Neuron (in vitro differentiated cells): Measurements from ENCODE around the gene DLST.

Source experiments
- H2AFZ ChIP-seq: one replicate; pipeline ENCODE4 v1.6.1; 2013; ENCODE audit warnings: low read depth, mild to moderate bottlenecking, inconsistent platforms, low read length, moderate library complexity
- H3K27me3 ChIP-seq: one replicate; pipeline ENCODE4 v1.6.1; 2013; ENCODE audit warnings: low read length; ENCODE audit not compliant: insufficient read depth
- H3K36me3 ChIP-seq: one replicate; pipeline ENCODE4 v1.6.1; 2013; ENCODE audit warnings: low read length; ENCODE audit not compliant: insufficient read depth
- H3K4me1 ChIP-seq: one replicate; pipeline ENCODE4 v1.6.1; 2013; ENCODE audit warnings: low read length; ENCODE audit not compliant: insufficient read depth
- H3K4me3 ChIP-seq: 2 replicates; pipeline ENCODE4 v1.5.1; 2013; ENCODE audit warnings: mild to moderate bottlenecking, low read length, moderate library complexity
- H3K9me3 ChIP-seq: one replicate; pipeline ENCODE4 v1.6.1; 2013; ENCODE audit warnings: low read length

The DLST gene

GRCh38 chr14:74947353-74948227 lies 65.9 kb downstream of the DLST start:
- no peak overlapping the region for H2AFZ ChIP-seq
- no peak overlapping the region for H3K4me3 ChIP-seq
- H3K27me3 ChIP-seq, result no peaks in the 10 kb centered on the region
- peaks cover 9% of the 10 kb centered on the region for H3K4me1 ChIP-seq
- H3K9me3 ChIP-seq, result no peaks in the 10 kb centered on the region
- no peaks in the 10 kb centered on the region for H3K36me3 ChIP-seq

DNA sequence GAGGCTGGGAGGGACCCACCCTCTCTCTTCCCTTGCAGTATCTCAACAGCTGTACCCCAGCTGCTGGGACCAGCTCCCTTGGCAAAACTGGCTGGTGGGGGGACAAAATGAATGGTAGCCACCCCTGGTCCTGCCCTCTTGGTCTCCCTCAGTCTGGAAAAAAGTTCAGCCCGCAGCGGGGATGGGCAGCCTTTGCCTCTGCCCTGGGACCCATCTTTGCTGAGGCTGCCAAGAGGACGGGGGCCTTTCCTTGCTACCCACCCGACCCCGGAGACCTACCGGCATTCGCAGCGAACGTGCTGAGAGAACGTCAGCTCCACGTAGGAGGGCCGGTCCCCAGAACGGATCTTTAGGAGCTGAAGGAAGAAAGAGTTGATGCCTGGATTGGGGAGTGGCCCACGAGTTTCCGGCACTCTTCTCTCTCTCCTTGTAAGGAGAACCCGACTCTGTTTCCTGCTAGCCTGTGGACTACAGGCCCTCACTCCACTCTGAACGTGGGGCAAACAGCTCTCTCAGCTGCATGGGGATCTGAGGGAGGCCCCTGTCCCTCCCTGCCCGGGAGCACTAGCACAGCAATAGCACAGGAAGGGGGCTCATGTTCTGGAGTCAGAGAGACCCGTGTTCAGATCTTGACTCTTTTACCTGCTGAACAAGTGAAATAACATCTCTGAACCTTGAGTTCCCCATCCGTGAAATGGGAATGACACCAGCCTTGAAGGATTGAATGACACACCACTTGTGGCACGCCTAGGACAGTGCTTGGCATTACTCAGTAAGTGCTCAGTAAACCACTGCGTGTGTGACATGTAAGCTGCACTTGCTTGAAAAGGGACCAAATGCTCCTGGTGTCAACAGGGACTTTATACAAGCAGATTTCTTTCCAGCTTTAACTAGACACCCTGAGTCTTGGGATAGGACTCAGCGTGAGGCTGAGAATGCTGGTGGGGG lies 66.8 kb downstream of the DLST start:
- Histone ChIP-seq H3K9me3 (no peaks in the 10 kb centered on the region), H3K36me3 (no peaks in the 10 kb centered on the region), H3K27me3 (no peaks in the 10 kb centered on the region), H3K4me1 (peaks cover 9% of the 10 kb centered on the region), H2AFZ (no peak overlapping the region), H3K4me3 (no peak overlapping the region)

DNA sequence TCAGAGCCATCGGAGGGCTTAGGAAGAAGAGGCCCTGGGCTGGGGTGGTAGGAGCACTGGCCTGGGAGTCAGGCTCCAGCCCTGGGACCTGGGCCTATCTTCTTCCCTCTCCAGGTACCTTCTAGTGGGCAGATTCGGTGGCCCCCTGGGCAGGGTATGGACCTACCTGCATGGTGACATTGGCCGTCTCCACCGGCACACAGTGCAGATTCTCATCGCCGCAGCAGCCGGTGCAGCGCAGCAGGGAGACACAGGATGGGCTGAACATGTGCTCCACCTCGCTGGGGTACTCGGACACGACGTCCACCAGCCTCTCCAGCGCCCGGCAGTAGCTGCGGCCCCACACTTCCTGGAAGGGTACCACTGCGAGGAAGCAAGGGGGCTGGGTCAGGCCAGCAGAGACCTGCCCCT lies 67.5 kb downstream of the DLST start:
- H3K9me3 ChIP-seq, result no peaks in the 10 kb centered on the region
- H3K4me1 ChIP-seq, result peaks cover 9% of the 10 kb centered on the region
- H3K36me3 ChIP-seq, result no peaks in the 10 kb centered on the region
- no peaks in the 10 kb centered on the region for H3K27me3 ChIP-seq
- H2AFZ ChIP-seq, result no peak overlapping the region
- no peak overlapping the region for H3K4me3 ChIP-seq

DNA sequence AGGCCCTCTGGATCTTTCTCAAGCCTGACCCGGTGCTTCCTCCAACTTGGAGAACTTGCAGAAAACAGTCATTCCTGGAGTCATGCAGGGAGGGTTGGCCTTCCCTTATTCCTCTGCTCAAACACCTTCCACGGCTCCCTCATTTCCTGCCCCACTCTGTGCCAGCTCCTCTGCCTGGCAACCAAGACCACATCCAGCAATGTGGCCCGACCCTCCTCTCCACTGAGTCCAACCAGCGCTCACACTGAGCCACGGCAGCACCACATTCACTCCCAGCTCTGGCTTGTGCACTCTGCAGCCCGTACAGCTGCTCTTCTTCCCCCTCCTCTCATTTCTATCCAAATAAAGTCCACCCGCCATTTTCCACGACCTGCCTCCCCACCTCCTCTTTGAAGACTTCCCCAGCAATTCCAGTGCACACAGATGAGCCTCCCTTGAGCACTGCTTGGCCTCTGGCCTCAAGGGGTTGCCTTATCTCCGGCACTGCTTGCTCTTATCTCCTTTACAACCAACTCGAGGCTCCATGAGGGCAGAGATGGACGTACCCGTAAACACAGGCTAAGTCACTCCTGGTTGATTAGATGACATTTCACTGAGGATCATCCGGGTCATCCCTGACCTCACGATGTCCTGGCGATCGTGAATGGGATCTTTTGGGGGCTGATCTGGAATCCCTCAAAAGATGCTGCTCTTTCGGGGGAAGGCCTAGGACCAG lies 68.3 kb downstream of the DLST start:
- Histone ChIP-seq H3K4me3 (no peak overlapping the region), H3K4me1 (peaks cover 14% of the 10 kb centered on the region), H3K36me3 (no peaks in the 10 kb centered on the region), H2AFZ (no peak overlapping the region), H3K9me3 (no peaks in the 10 kb centered on the region), H3K27me3 (no peaks in the 10 kb centered on the region)

- H3K9me3 ChIP-seq, result no peaks in the 10 kb centered on the region
- H3K27me3 ChIP-seq, result no peaks in the 10 kb centered on the region
- no peaks in the 10 kb centered on the region for H3K36me3 ChIP-seq
- no peak overlapping the region for H2AFZ ChIP-seq
- no peak overlapping the region for H3K4me3 ChIP-seq
- peaks cover 16% of the 10 kb centered on the region for H3K4me1 ChIP-seq
These were observed 69.2 kb downstream of the DLST start for GRCh38 chr14:74950795-74951442.

DNA sequence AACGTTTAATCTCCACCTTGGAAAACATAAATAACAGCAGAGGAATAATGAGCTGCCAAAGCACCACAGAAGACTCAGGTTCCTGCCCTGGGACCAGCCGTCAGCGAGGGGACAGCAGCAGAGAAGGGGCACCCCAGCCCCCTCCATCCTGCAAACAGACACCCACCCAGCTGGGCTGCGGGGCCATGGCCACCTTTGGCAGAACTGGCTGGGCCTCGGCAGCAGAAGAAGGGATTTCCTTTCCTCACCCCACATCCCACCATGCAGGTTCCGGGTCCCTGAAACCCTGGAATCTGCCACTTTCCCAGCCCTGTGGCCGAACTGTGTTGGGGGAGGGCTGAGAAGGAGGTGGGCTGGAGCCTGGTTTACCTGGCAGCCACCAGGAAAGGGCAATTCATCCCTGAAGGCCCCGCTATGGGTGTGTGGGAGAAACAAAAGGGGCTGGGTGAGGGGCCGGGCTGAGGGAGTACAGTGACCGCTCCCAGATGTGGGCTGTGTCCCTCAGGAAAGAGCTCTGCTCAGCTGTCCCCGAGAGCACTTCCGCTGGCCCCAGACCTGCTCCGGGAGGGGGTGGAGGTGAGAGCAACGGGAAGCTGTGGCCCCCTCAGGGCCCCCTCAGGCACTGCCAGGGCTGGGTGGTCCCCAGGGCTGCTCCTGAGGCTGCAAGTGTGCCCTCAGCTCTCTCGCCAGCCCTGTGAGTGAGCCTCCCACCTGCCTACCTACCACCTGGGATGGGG lies 69.9 kb downstream of the DLST start:
- H3K36me3 ChIP-seq, result no peaks in the 10 kb centered on the region
- H2AFZ ChIP-seq, result no peak overlapping the region
- peaks cover 23% of the 10 kb centered on the region for H3K4me1 ChIP-seq
- H3K4me3 ChIP-seq, result no peak overlapping the region
- no peaks in the 10 kb centered on the region for H3K27me3 ChIP-seq
- no peaks in the 10 kb centered on the region for H3K9me3 ChIP-seq

GRCh38 chr14:74952180-74952665 lies 70.5 kb downstream of the DLST start:
- H3K4me3 ChIP-seq, result no peak overlapping the region
- peaks cover 30% of the 10 kb centered on the region for H3K4me1 ChIP-seq

GRCh38 chr14:74952697-74953484 lies 71.2 kb downstream of the DLST start:
- Histone ChIP-seq H2AFZ (no peak overlapping the region), H3K4me3 (no peak overlapping the region), H3K36me3 (no peaks in the 10 kb centered on the region), H3K27me3 (no peaks in the 10 kb centered on the region), H3K9me3 (no peaks in the 10 kb centered on the region), H3K4me1 (peaks cover 30% of the 10 kb centered on the region)

More at GRCh38 chr14:74952180-74952665, 70.5 kb downstream of the DLST start:
- H2AFZ ChIP-seq, result no peak overlapping the region
- H3K9me3 ChIP-seq, result no peaks in the 10 kb centered on the region
- no peaks in the 10 kb centered on the region for H3K27me3 ChIP-seq
- no peaks in the 10 kb centered on the region for H3K36me3 ChIP-seq
